Keratinocyte (primary cell): ENCODE results near the gene HMGN4. TPM values are rescaled to one million over a fixed set of nuclear protein-coding genes. Genes with fewer than 3 reads are reported as not detected.

Experiments used
- DNase-seq: peaks from one replicate; pipeline ENCODE4 v3.0.0-alpha.2; 2011; ENCODE audit warnings: low read depth, missing footprints, low spot score
- FAIRE-seq: peaks from 2 replicates; lab custom pipeline; 2011; peaks lifted over from hg19 to GRCh38; lab: Jason Lieb, UNC
- H2AFZ ChIP-seq: 2 replicates; pipeline ENCODE4 v1.6.0; 2012; ENCODE audit warnings: low read length, control low read depth, inconsistent platforms; ENCODE audit not compliant: control insufficient read depth
- H3K27ac ChIP-seq: 2 replicates; pipeline ENCODE4 v1.5.1; 2011; ENCODE audit warnings: low read length; ENCODE audit not compliant: control insufficient read depth, insufficient read depth
- H3K27me3 ChIP-seq: 3 replicates; pipeline ENCODE4 v1.6.0; 2011; ENCODE audit warnings: low read length; ENCODE audit not compliant: control insufficient read depth, insufficient read depth; ENCODE audit errors: extremely low read depth
- H3K36me3 ChIP-seq, 2 experiments: 2 replicates in 1 of 2; 3 replicates in 1 of 2; pipeline ENCODE4 v1.5.1; 2011; ENCODE audit warnings: low read length in 2 of 2, mild to moderate bottlenecking in 1 of 2; ENCODE audit not compliant: control insufficient read depth in 2 of 2, insufficient read depth in 2 of 2; ENCODE audit errors: extremely low read depth in 1 of 2
- H3K4me1 ChIP-seq: 3 replicates; pipeline ENCODE4 v1.5.1; 2011; ENCODE audit warnings: low read length; ENCODE audit not compliant: control insufficient read depth, insufficient read depth; ENCODE audit errors: extremely low read depth
- H3K4me2 ChIP-seq: 3 replicates; pipeline ENCODE4 v1.6.0; 2011; ENCODE audit warnings: low read depth, low read length; ENCODE audit not compliant: control insufficient read depth, insufficient read depth; ENCODE audit errors: extremely low read depth
- H3K4me3 ChIP-seq, 3 experiments: fragments of 200-600 bp in 1 of 3; sonication (generic) in 1 of 3; 2 replicates in 2 of 3; 3 replicates in 1 of 3; pipeline ENCODE4 v1.5.1; 2011 to 2016; ENCODE audit warnings: low read length in 3 of 3, mild to moderate bottlenecking in 3 of 3, control low read depth in 2 of 3, inconsistent platforms in 1 of 3, low read depth in 1 of 3, mixed read lengths in 1 of 3, mixed run types in 1 of 3, moderate library complexity in 1 of 3; ENCODE audit not compliant: control insufficient read depth in 2 of 3, insufficient read depth in 2 of 3; ENCODE audit errors: extremely low read depth in 1 of 3
- H3K79me2 ChIP-seq: 2 replicates; pipeline ENCODE4 v1.6.0; 2012; ENCODE audit warnings: low read length; ENCODE audit not compliant: control insufficient read depth, insufficient read depth
- H3K9ac ChIP-seq: 3 replicates; pipeline ENCODE4 v1.6.0; 2011; ENCODE audit warnings: low read length; ENCODE audit not compliant: control insufficient read depth, insufficient read depth; ENCODE audit errors: extremely low read depth
- H3K9me1 ChIP-seq: 3 replicates; pipeline ENCODE4 v1.6.0; 2011; ENCODE audit warnings: low read length; ENCODE audit not compliant: control insufficient read depth, insufficient read depth; ENCODE audit errors: extremely low read depth
- H3K9me3 ChIP-seq: 2 replicates; pipeline ENCODE4 v1.5.1; 2012; ENCODE audit warnings: low read depth, low read length; ENCODE audit not compliant: control insufficient read depth
- H4K20me1 ChIP-seq: 3 replicates; pipeline ENCODE4 v1.6.0; 2011; ENCODE audit warnings: low read length; ENCODE audit not compliant: control insufficient read depth, insufficient read depth; ENCODE audit errors: extremely low read depth
- CTCF ChIP-seq, 3 experiments: IDR thresholded peaks in 1 of 3; conservative IDR thresholded peaks in 1 of 3; optimal IDR thresholded peaks in 1 of 3; 2 replicates in 2 of 3; 3 replicates in 1 of 3; pipeline versions ENCODE3 to v1.5.1; 2011; ENCODE audit warnings: low read length in 3 of 3, mild to moderate bottlenecking in 3 of 3, moderate library complexity in 2 of 3, control low read depth in 1 of 3, inconsistent platforms in 1 of 3; ENCODE audit not compliant: insufficient read depth in 2 of 3; ENCODE audit errors: extremely low read depth in 1 of 3
- EZH2 ChIP-seq: IDR thresholded peaks from one replicate; pipeline ENCODE4 v1.6.1; 2012; ENCODE audit warnings: inconsistent platforms, mild to moderate bottlenecking, low read length, moderate library complexity
- dilution Hi-C: fragments of 300-500 bp; cut with MboI; formaldehyde crosslinking; loops from one replicate; pipeline ENCODE4 v1.7.0; 2020; ENCODE audit warnings: low sequenced_read_pairs; ENCODE audit not compliant: extremely low pct_ligation_motif_present
- polyA plus RNA-seq, 5 experiments: library from polyadenylated mRNA; depleted of rRNA in 3 of 5; stranded (reverse) in 3 of 5; stranded (forward) in 1 of 5; unstranded in 1 of 5; fragments of >200 nt; gene quantifications; 1 replicate in 1 of 5; 2 replicates in 3 of 5; 3 replicates in 1 of 5; pipeline versions ENCODE4 v1.2.1 to v1.2.3, GENCODE V29; 2011 to 2012; ENCODE audit warnings: missing spikeins in 2 of 5, low read depth in 1 of 5, low replicate concordance in 1 of 5

The HMGN4 gene
- polyA plus RNA-seq, 1 donor (not counting 4 experiments of a cell fraction or from before 2014, with no cell fraction given), result 62.6 TPM

GRCh38 chr6:26554697-26555504, 16.7 kb downstream of the HMGN4 start:
- Histone ChIP-seq H3K9me3 (no peaks in the 10 kb centered on the region), H3K4me2 (peak overlapping the region; percentile 99), H3K27me3 (no peaks in the 10 kb centered on the region), H3K9me1 (no peaks in the 10 kb centered on the region), H3K4me3 (peak overlapping the region; percentile 24 to 72 (median 47)), H3K9ac (peak overlapping the region; percentile 45), H3K27ac (peak overlapping the region; percentile 15), H3K79me2 (no peaks in the 10 kb centered on the region), H2AFZ (peak overlapping the region; percentile 15), H3K4me1 (peaks cover 20% of the 10 kb centered on the region), H4K20me1 (no peaks in the 10 kb centered on the region), H3K36me3 (no peaks in the 10 kb centered on the region)
- TF ChIP-seq CTCF (optimal IDR thresholded peaks at IDR 0.05 in 1 of 3, IDR thresholded peaks at IDR 0.05 in 1 of 3, conservative IDR thresholded peaks at IDR 0.05 in 1 of 3; ENCODE audit: extremely low read depth in 1 of 3, insufficient read depth in 2 of 3, low read length in 3 of 3) (no peak), EZH2 (no peak)
- DNase-seq (no peak), FAIRE-seq (no peak)
- dilution Hi-C loops, result no loop called here

- no peak overlapping the region for H2AFZ ChIP-seq
- dilution Hi-C loops, result no loop called here
These were observed 17.5 kb downstream of the HMGN4 start for GRCh38 chr6:26555505-26556262.

More at GRCh38 chr6:26555505-26556262, 17.5 kb downstream of the HMGN4 start:
- Histone ChIP-seq H3K4me1 (peaks cover 17% of the 10 kb centered on the region), H3K79me2 (no peaks in the 10 kb centered on the region), H3K4me2 (peak overlapping the region; percentile 99), H3K4me3 (peak overlapping the region in 1 of 3 experiments; percentile 72), H3K9me1 (no peaks in the 10 kb centered on the region), H3K9ac (no peak overlapping the region), H3K27ac (no peak overlapping the region), H4K20me1 (no peaks in the 10 kb centered on the region), H3K36me3 (no peaks in the 10 kb centered on the region), H3K27me3 (no peaks in the 10 kb centered on the region), H3K9me3 (no peaks in the 10 kb centered on the region)
- TF ChIP-seq CTCF (optimal IDR thresholded peaks at IDR 0.05 in 1 of 3, IDR thresholded peaks at IDR 0.05 in 1 of 3, conservative IDR thresholded peaks at IDR 0.05 in 1 of 3; ENCODE audit: extremely low read depth in 1 of 3, insufficient read depth in 2 of 3, low read length in 3 of 3), result no peak
- no peak for TF ChIP-seq EZH2
- no peak for FAIRE-seq
- no peak for DNase-seq
